GM18498 (cell line): Measurements from ENCODE around the gene SPCS3.
A peak's percentile ranks its signal among the peaks of the same experiment; 100 is the strongest.
"Not testable (repeated sequence)": the region's sequence is repeated elsewhere in the genome, so short reads cannot be mapped to it uniquely, and the experiment has no call there.

Experiments used
- ATAC-seq: cut with Tn5 transposase; IDR thresholded peaks from one replicate; pipeline ENCODE4 v1.9.1; 2021; ENCODE audit warnings: mild to moderate bottlenecking, moderate library complexity; ENCODE audit not compliant: unreplicated experiment

Gene SPCS3

GRCh38 chr4:176302283-176303275 is 17.2 kb upstream of the SPCS3 start:
- ATAC-seq: no peak

- ATAC-seq: no peak
Measured at GRCh38 chr4:176303938-176304337, 15.8 kb upstream of the SPCS3 start.

- ATAC-seq: no peak
Measured at GRCh38 chr4:176306837-176307665, 12.7 kb upstream of the SPCS3 start.

- ATAC-seq: no peak
Measured at GRCh38 chr4:176307666-176307930, 12.2 kb upstream of the SPCS3 start.

GRCh38 chr4:176308441-176308840 is 11.3 kb upstream of the SPCS3 start:
- ATAC-seq: peak; percentile 64

- ATAC-seq: peak; percentile 99
Measured at GRCh38 chr4:176309046-176309445, 10.7 kb upstream of the SPCS3 start.

GRCh38 chr4:176309772-176310171 is 10.0 kb upstream of the SPCS3 start:
- no peak for ATAC-seq

GRCh38 chr4:176313596-176314336 is 6.0 kb upstream of the SPCS3 start:
- no peak for ATAC-seq

- no peak for ATAC-seq
Measured at GRCh38 chr4:176319151-176319703, 539 bp upstream of the SPCS3 start.

- ATAC-seq: peak; percentile 78
Measured at GRCh38 chr4:176320340-176320975, 692 bp downstream of the SPCS3 start.

- ATAC-seq: no peak
Measured at GRCh38 chr4:176320976-176321361, 1.2 kb downstream of the SPCS3 start.

GRCh38 chr4:176321589-176321988 is 1.8 kb downstream of the SPCS3 start:
- ATAC-seq: no peak

- ATAC-seq: no peak
Measured at GRCh38 chr4:176323511-176324160, 3.9 kb downstream of the SPCS3 start.

GRCh38 chr4:176324876-176325275 is 5.1 kb downstream of the SPCS3 start:
- not testable (repeated sequence) for ATAC-seq

- ATAC-seq: no peak
Measured at GRCh38 chr4:176333076-176333475, 13.3 kb downstream of the SPCS3 start.

GRCh38 chr4:176334066-176334465 is 14.3 kb downstream of the SPCS3 start:
- no peak for ATAC-seq

- no peak for ATAC-seq
Measured at GRCh38 chr4:176335421-176335820, 15.7 kb downstream of the SPCS3 start.

GRCh38 chr4:176339936-176340761 is 20.4 kb downstream of the SPCS3 start:
- no peak for ATAC-seq
